Stimulated activated naive CD8-positive, alpha-beta T cell treated with anti-CD3 and anti-CD28 coated beads, Interleukin-15, Interleukin-2, amounts not matched to agents 100 ng/mL and 50 ng/mL, for 24 hours (primary cell): ENCODE data around the gene SLC25A26.
"Not testable (repeated sequence)": the region's sequence is repeated elsewhere in the genome, so short reads cannot be mapped to it uniquely, and the experiment has no call there.

Source experiments
- H3K27ac Mint-ChIP-seq: one replicate; pipeline ENCODE4 v1.8.0; 2021; ENCODE audit warnings: mild to moderate bottlenecking, mixed read lengths
- H3K27me3 Mint-ChIP-seq: one replicate; pipeline ENCODE4 v1.8.0; 2021; ENCODE audit warnings: mixed read lengths
- H3K36me3 Mint-ChIP-seq: one replicate; pipeline ENCODE4 v1.8.0; 2021; ENCODE audit warnings: low read depth, mixed read lengths
- H3K4me1 Mint-ChIP-seq: one replicate; pipeline ENCODE4 v1.8.0; 2021; ENCODE audit warnings: low read depth, mixed read lengths
- H3K4me3 Mint-ChIP-seq: one replicate; pipeline ENCODE4 v1.8.0; 2021; ENCODE audit warnings: mild to moderate bottlenecking, mixed read lengths
- H3K9me3 Mint-ChIP-seq: one replicate; pipeline ENCODE4 v1.8.0; 2021; ENCODE audit warnings: mixed read lengths

The SLC25A26 gene

GRCh38 chr3:66304293-66304692, 83.5 kb downstream of the SLC25A26 start:
- no peaks in the 10 kb centered on the region for H3K9me3 Mint-ChIP-seq
- peak overlapping the region; percentile 78 for H3K27ac Mint-ChIP-seq
- peaks cover 28% of the 10 kb centered on the region for H3K36me3 Mint-ChIP-seq
- H3K4me1 Mint-ChIP-seq = peaks cover 53% of the 10 kb centered on the region
- H3K4me3 Mint-ChIP-seq = peak overlapping the region; percentile 4
- no peaks in the 10 kb centered on the region for H3K27me3 Mint-ChIP-seq

GRCh38 chr3:66306086-66306485, 85.3 kb downstream of the SLC25A26 start:
- not testable (repeated sequence) for H3K4me3 Mint-ChIP-seq, H3K9me3 Mint-ChIP-seq, H3K27me3 Mint-ChIP-seq, H3K27ac Mint-ChIP-seq
- peaks cover 28% of the 10 kb centered on the region for H3K36me3 Mint-ChIP-seq
- H3K4me1 Mint-ChIP-seq = peaks cover 46% of the 10 kb centered on the region

GRCh38 chr3:66306991-66307390, 86.2 kb downstream of the SLC25A26 start:
- peaks cover 37% of the 10 kb centered on the region for H3K4me1 Mint-ChIP-seq
- not testable (repeated sequence) for H3K9me3 Mint-ChIP-seq, H3K4me3 Mint-ChIP-seq, H3K27me3 Mint-ChIP-seq
- peak overlapping the region; percentile 3 for H3K27ac Mint-ChIP-seq
- H3K36me3 Mint-ChIP-seq = peaks cover 28% of the 10 kb centered on the region

GRCh38 chr3:66312039-66312438, 91.2 kb downstream of the SLC25A26 start:
- Mint-ChIP-seq H3K27ac (no peak overlapping the region), H3K4me3 (no peak overlapping the region), H3K36me3 (peaks cover 31% of the 10 kb centered on the region)

GRCh38 chr3:66314455-66314854, 93.7 kb downstream of the SLC25A26 start:
- Mint-ChIP-seq H3K4me3 (no peak overlapping the region), H3K36me3 (peaks cover 36% of the 10 kb centered on the region), H3K9me3 (peaks cover 20% of the 10 kb centered on the region), H3K4me1 (peaks cover 8% of the 10 kb centered on the region), H3K27me3 (no peaks in the 10 kb centered on the region), H3K27ac (no peak overlapping the region)

More at GRCh38 chr3:66312039-66312438, 91.2 kb downstream of the SLC25A26 start:
- Mint-ChIP-seq H3K27me3 (no peaks in the 10 kb centered on the region), H3K4me1 (peaks cover 8% of the 10 kb centered on the region), H3K9me3 (peaks cover 20% of the 10 kb centered on the region)

GRCh38 chr3:66317750-66318376, 97.1 kb downstream of the SLC25A26 start:
- Mint-ChIP-seq H3K27ac (no peak overlapping the region), H3K4me3 (no peak overlapping the region), H3K4me1 (peaks cover 20% of the 10 kb centered on the region), H3K9me3 (peaks cover 18% of the 10 kb centered on the region), H3K27me3 (no peaks in the 10 kb centered on the region), H3K36me3 (peaks cover 48% of the 10 kb centered on the region)

- H3K27me3 Mint-ChIP-seq = no peaks in the 10 kb centered on the region
- H3K27ac Mint-ChIP-seq = no peak overlapping the region
- H3K4me1 Mint-ChIP-seq = peaks cover 16% of the 10 kb centered on the region
- no peak overlapping the region for H3K4me3 Mint-ChIP-seq
- H3K9me3 Mint-ChIP-seq = peaks cover 11% of the 10 kb centered on the region
- H3K36me3 Mint-ChIP-seq = peaks cover 42% of the 10 kb centered on the region
Measured at GRCh38 chr3:66320390-66320789, 99.6 kb downstream of the SLC25A26 start.

- no peak overlapping the region for H3K27ac Mint-ChIP-seq
- no peaks in the 10 kb centered on the region for H3K27me3 Mint-ChIP-seq
- no peak overlapping the region for H3K4me3 Mint-ChIP-seq
- H3K36me3 Mint-ChIP-seq = peaks cover 30% of the 10 kb centered on the region
- H3K4me1 Mint-ChIP-seq = peaks cover 18% of the 10 kb centered on the region
- no peaks in the 10 kb centered on the region for H3K9me3 Mint-ChIP-seq
Measured at GRCh38 chr3:66322436-66322835, 101.6 kb downstream of the SLC25A26 start.

GRCh38 chr3:66326340-66326739, 105.5 kb downstream of the SLC25A26 start:
- H3K4me1 Mint-ChIP-seq = peaks cover 8% of the 10 kb centered on the region
- no peak overlapping the region for H3K4me3 Mint-ChIP-seq
- no peaks in the 10 kb centered on the region for H3K9me3 Mint-ChIP-seq
- peaks cover 13% of the 10 kb centered on the region for H3K36me3 Mint-ChIP-seq
- H3K27ac Mint-ChIP-seq = no peak overlapping the region
- no peaks in the 10 kb centered on the region for H3K27me3 Mint-ChIP-seq

GRCh38 chr3:66335671-66336070, 114.9 kb downstream of the SLC25A26 start:
- peaks cover 11% of the 10 kb centered on the region for H3K36me3 Mint-ChIP-seq
- peaks cover 7% of the 10 kb centered on the region for H3K9me3 Mint-ChIP-seq
- H3K27me3 Mint-ChIP-seq = no peaks in the 10 kb centered on the region
- H3K27ac Mint-ChIP-seq = no peak overlapping the region
- H3K4me3 Mint-ChIP-seq = no peak overlapping the region
- peaks cover 19% of the 10 kb centered on the region for H3K4me1 Mint-ChIP-seq

- no peaks in the 10 kb centered on the region for H3K27me3 Mint-ChIP-seq
- H3K4me3 Mint-ChIP-seq = no peak overlapping the region
- peaks cover 7% of the 10 kb centered on the region for H3K9me3 Mint-ChIP-seq
Measured at GRCh38 chr3:66336333-66336766, 115.5 kb downstream of the SLC25A26 start.

GRCh38 chr3:66338927-66339326, 118.1 kb downstream of the SLC25A26 start:
- Mint-ChIP-seq H3K27me3 (no peaks in the 10 kb centered on the region), H3K27ac (no peak overlapping the region), H3K36me3 (peaks cover 14% of the 10 kb centered on the region), H3K9me3 (no peaks in the 10 kb centered on the region), H3K4me1 (peaks cover 5% of the 10 kb centered on the region), H3K4me3 (no peak overlapping the region)

More at GRCh38 chr3:66336333-66336766, 115.5 kb downstream of the SLC25A26 start:
- Mint-ChIP-seq H3K4me1 (peaks cover 19% of the 10 kb centered on the region), H3K36me3 (peaks cover 15% of the 10 kb centered on the region), H3K27ac (no peak overlapping the region)

GRCh38 chr3:66342717-66343356, 122.0 kb downstream of the SLC25A26 start:
- Mint-ChIP-seq H3K9me3 (peaks cover 5% of the 10 kb centered on the region), H3K27ac (no peak overlapping the region), H3K4me1 (no peaks in the 10 kb centered on the region), H3K4me3 (no peak overlapping the region), H3K36me3 (peaks cover 32% of the 10 kb centered on the region), H3K27me3 (no peaks in the 10 kb centered on the region)

GRCh38 chr3:66344391-66344811, 123.6 kb downstream of the SLC25A26 start:
- Mint-ChIP-seq H3K27me3 (no peaks in the 10 kb centered on the region), H3K4me3 (no peak overlapping the region), H3K36me3 (peaks cover 40% of the 10 kb centered on the region), H3K9me3 (peaks cover 5% of the 10 kb centered on the region), H3K4me1 (no peaks in the 10 kb centered on the region), H3K27ac (no peak overlapping the region)

- Mint-ChIP-seq H3K36me3 (peaks cover 41% of the 10 kb centered on the region), H3K4me1 (no peaks in the 10 kb centered on the region), H3K27ac (no peak overlapping the region), H3K4me3 (no peak overlapping the region), H3K27me3 (no peaks in the 10 kb centered on the region), H3K9me3 (peaks cover 5% of the 10 kb centered on the region)
Measured at GRCh38 chr3:66344848-66345578, 124.2 kb downstream of the SLC25A26 start.
